Breast epithelium (tissue), 4 donors: Measurements from ENCODE around the gene KRT78. TPM values are rescaled to one million over a fixed set of nuclear protein-coding genes. Genes with fewer than 3 reads are reported as not detected.
A peak's percentile ranks its signal among the peaks of the same experiment; 100 is the strongest.

Experiments used
- DNase-seq, 2 donors: peaks; one replicate each; pipeline ENCODE4 v3.0.0-alpha.2; 2019; ENCODE audit warnings: low spot score in 2 of 2
- H3K27ac ChIP-seq, 2 donors: fragments of 200-600 bp; sonication (generic) in 1 of 2; one replicate each; pipeline ENCODE4 v1.5.1; 2016 to 2019; ENCODE audit warnings: mild to moderate bottlenecking in 1 of 2
- H3K27me3 ChIP-seq, 2 donors: fragments of 200-600 bp; sonication (generic) in 1 of 2; one replicate each; pipeline versions ENCODE4 v1.5.1 to v1.6.0; 2017 to 2019; ENCODE audit warnings: control low read depth in 1 of 2, mild to moderate bottlenecking in 1 of 2
- H3K36me3 ChIP-seq: fragments of 200-600 bp; one replicate; pipeline ENCODE4 v1.5.1; 2019
- H3K4me1 ChIP-seq, 2 donors: fragments of 200-600 bp; sonication (generic); one replicate each; pipeline ENCODE4 v1.5.1; 2016 to 2019; ENCODE audit warnings: control low read depth in 1 of 2
- H3K4me3 ChIP-seq, 3 donors: fragments of 200-600 bp; sonication (generic); 1 replicate in 2 of 3; 2 replicates in 1 of 3; pipeline ENCODE4 v1.5.1; 2016 to 2019; ENCODE audit warnings: mild to moderate bottlenecking in 3 of 3, moderate library complexity in 2 of 3
- H3K9me3 ChIP-seq, 2 donors: fragments of 200-600 bp; sonication (generic) in 1 of 2; one replicate each; pipeline ENCODE4 v1.5.1; 2016 to 2019; ENCODE audit warnings: control low read depth in 1 of 2
- POLR2A ChIP-seq: fragments of 450-650 bp; IDR thresholded peaks from one replicate; pipeline ENCODE4 v1.6.1; 2016; ENCODE audit warnings: antibody characterized with exemption, mild to moderate bottlenecking, moderate library complexity
- POLR2AphosphoS5 ChIP-seq, 3 donors: sonication (generic); formaldehyde crosslinking; IDR thresholded peaks; one replicate each; pipeline ENCODE4 v1.6.1; 2017; ENCODE audit warnings: antibody characterized with exemption in 3 of 3
- intact Hi-C: fragments of 100-400 bp; cut with DNase I; formaldehyde crosslinking; loops from one replicate; pipeline ENCODE4 v1.15.1; 2023; ENCODE audit warnings: low total_unique reads
- total RNA-seq, 3 donors: library from RNA; depleted of rRNA; stranded (reverse); fragments of >200 nt; gene quantifications; one replicate each; pipeline ENCODE4 v1.1.0, GENCODE V29; 2016
- TF ChIP-seq, protein P1 (sequence below), 3 donors: fragments of 450-650 bp; IDR thresholded peaks; one replicate each; pipeline ENCODE4 v1.5.1; 2016 to 2017; ENCODE audit warnings: antibody characterized with exemption in 3 of 3, mild to moderate bottlenecking in 3 of 3, moderate library complexity in 3 of 3

The KRT78 gene
- total RNA-seq, 3 donors from 2014 or later, result 2.0 TPM; not detected in 2

GRCh38 chr12:52794479-52795331 is 54.1 kb downstream of the KRT78 start:
- H3K36me3 ChIP-seq, result no peaks in the 10 kb centered on the region
- no peak overlapping the region for H3K4me3 ChIP-seq
- DNase-seq, result no peak
- peaks cover 0 to 4% of the 10 kb centered on the region in 2 donors for H3K27me3 ChIP-seq
- intact Hi-C loops, result loop anchor here (10.0 kb wide), 1 partner anchor 50 kb away; the partner anchor contains the start of gene KRT78
- H3K4me1 ChIP-seq, result no peaks in the 10 kb centered on the region
- no peaks in the 10 kb centered on the region for H3K9me3 ChIP-seq
- TF ChIP-seq POLR2A (no peak), POLR2AphosphoS5 (IDR thresholded peaks at IDR 0.05) (no peak)
- TF ChIP-seq, protein P1, sequence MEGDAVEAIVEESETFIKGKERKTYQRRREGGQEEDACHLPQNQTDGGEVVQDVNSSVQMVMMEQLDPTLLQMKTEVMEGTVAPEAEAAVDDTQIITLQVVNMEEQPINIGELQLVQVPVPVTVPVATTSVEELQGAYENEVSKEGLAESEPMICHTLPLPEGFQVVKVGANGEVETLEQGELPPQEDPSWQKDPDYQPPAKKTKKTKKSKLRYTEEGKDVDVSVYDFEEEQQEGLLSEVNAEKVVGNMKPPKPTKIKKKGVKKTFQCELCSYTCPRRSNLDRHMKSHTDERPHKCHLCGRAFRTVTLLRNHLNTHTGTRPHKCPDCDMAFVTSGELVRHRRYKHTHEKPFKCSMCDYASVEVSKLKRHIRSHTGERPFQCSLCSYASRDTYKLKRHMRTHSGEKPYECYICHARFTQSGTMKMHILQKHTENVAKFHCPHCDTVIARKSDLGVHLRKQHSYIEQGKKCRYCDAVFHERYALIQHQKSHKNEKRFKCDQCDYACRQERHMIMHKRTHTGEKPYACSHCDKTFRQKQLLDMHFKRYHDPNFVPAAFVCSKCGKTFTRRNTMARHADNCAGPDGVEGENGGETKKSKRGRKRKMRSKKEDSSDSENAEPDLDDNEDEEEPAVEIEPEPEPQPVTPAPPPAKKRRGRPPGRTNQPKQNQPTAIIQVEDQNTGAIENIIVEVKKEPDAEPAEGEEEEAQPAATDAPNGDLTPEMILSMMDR (IDR thresholded peaks at IDR 0.05), result no peak
- H3K27ac ChIP-seq, result no peak overlapping the region

DNA sequence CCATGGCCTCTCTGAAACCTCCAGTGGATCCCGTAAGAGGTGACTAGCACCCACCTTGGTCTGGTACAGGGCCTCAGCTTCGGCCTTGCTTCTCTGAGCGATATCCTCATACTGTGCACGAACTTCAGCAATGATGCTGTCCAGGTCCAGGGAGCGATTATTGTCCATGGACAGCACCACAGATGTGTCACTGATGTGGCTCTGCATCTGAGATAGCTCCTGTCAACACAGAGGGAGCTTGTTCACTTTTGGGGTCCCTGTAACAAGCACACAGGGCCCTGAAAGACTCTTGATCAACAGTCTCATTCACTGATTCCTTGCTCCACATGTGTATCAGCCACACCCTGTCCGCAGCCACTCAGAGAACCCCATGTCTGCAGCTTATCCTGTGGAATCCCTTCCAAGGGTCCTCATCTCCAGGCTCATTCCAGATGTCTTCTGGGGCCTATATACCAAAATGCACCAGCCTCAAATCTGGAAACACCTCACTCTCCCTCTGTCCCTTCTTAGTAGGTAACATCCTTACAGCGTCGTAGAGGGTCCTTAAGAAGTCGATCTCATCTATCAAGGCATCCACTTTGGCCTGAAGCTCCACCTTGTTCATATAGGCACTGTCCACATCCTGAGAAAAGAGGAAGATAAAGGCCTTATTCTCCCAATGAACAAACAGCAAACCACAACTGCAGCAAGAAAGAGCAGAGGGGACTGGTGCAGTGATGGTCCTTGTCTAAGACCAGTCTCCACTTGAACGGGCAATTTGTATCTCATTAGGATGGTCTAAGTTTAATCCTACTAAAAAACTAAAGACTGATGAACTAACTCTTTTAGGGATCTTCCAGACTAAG is 56.4 kb downstream of the KRT78 start:
- H3K27me3 ChIP-seq, result peaks cover 0 to 4% of the 10 kb centered on the region in 2 donors
- TF ChIP-seq, protein P1 (IDR thresholded peaks at IDR 0.05), result no peak
- TF ChIP-seq POLR2A, result no peak
- TF ChIP-seq POLR2AphosphoS5 (IDR thresholded peaks at IDR 0.05), result no peak
- H3K27ac ChIP-seq, result no peak overlapping the region
- no peak for DNase-seq
- no peaks in the 10 kb centered on the region for H3K4me1 ChIP-seq
- intact Hi-C loops, result loop anchor here (10.0 kb wide), 1 partner anchor 52 kb away; the partner anchor contains the start of gene KRT78
- H3K9me3 ChIP-seq, result no peaks in the 10 kb centered on the region
- H3K4me3 ChIP-seq, result no peak overlapping the region
- H3K36me3 ChIP-seq, result no peaks in the 10 kb centered on the region

GRCh38 chr12:52791271-52792184 is 57.3 kb downstream of the KRT78 start:
- TF ChIP-seq, protein P1 (IDR thresholded peaks at IDR 0.05), result no peak
- TF ChIP-seq POLR2AphosphoS5 (IDR thresholded peaks at IDR 0.05) (no peak), POLR2A (no peak)
- H3K27me3 ChIP-seq, result peaks cover 0 to 4% of the 10 kb centered on the region in 2 donors
- no peak overlapping the region for H3K4me3 ChIP-seq
- intact Hi-C loops, result loop anchor here (10.0 kb wide), 1 partner anchor 53 kb away; the partner anchor contains the start of gene KRT78
- no peaks in the 10 kb centered on the region for H3K36me3 ChIP-seq
- DNase-seq, result no peak
- H3K9me3 ChIP-seq, result no peaks in the 10 kb centered on the region
- H3K4me1 ChIP-seq, result no peaks in the 10 kb centered on the region
- no peak overlapping the region for H3K27ac ChIP-seq

GRCh38 chr12:52790427-52791270 is 58.1 kb downstream of the KRT78 start:
- Histone ChIP-seq H3K27ac (no peak overlapping the region), H3K4me3 (peak overlapping the region in 2 of 3 donors; percentile 37 to 56), H3K36me3 (no peaks in the 10 kb centered on the region), H3K9me3 (no peaks in the 10 kb centered on the region), H3K4me1 (no peaks in the 10 kb centered on the region), H3K27me3 (peaks cover 0 to 4% of the 10 kb centered on the region in 2 donors)
- DNase-seq, result no peak
- TF ChIP-seq POLR2A (no peak), POLR2AphosphoS5 (IDR thresholded peaks at IDR 0.05) (no peak)
- TF ChIP-seq, protein P1 (IDR thresholded peaks at IDR 0.05), result no peak
- intact Hi-C loops, result loop anchor here (10.0 kb wide), 1 partner anchor 54 kb away; the partner anchor contains the start of gene KRT78
